B cell (primary cell): ENCODE data around the gene PSME3. TPM values are rescaled to one million over a fixed set of nuclear protein-coding genes. Genes with fewer than 3 reads are reported as not detected.

Source experiments
- ATAC-seq: fragments of 200-7000 bp; cut with Tn5 transposase; one replicate; pipeline ENCODE4 v1.10.0; 2021; ENCODE audit warnings: low read depth, mild to moderate bottlenecking, moderate number of reproducible peaks, moderate library complexity
- CTCF ChIA-PET: fragments of 350-600 bp; sonication (Branson Sonifier 250); formaldehyde crosslinking; loops from one replicate; lab custom pipeline; 2021; ENCODE audit warnings: antibody characterized with exemption, inconsistent platforms; lab: Charles Lee
- POLR2A ChIA-PET: fragments of 350-600 bp; sonication (Branson Sonifier 250); formaldehyde crosslinking; loops from one replicate; lab custom pipeline; 2021; ENCODE audit warnings: antibody characterized with exemption; lab: Charles Lee
- DNase-seq: peaks from one replicate; pipeline ENCODE4 v3.0.0; 2013
- H2AFZ ChIP-seq: 2 replicates; pipeline ENCODE4 v1.6.1; 2012; ENCODE audit warnings: mild to moderate bottlenecking, low read depth, low read length; ENCODE audit not compliant: insufficient read depth, poor library complexity, severe bottlenecking
- H3K27ac ChIP-seq, 2 donors: 1 replicate in 1 of 2; 2 replicates in 1 of 2; pipeline ENCODE4 v1.5.1; 2012 to 2013; ENCODE audit warnings: low read length in 2 of 2, mild to moderate bottlenecking in 2 of 2, moderate library complexity in 1 of 2
- H3K27me3 ChIP-seq, 4 experiments: fragments of 200-600 bp in 1 of 4; sonication (generic) in 1 of 4; replicated peaks in 1 of 4; 1 replicate in 2 of 4; 2 replicates in 2 of 4; pipeline versions ENCODE4 v1.6.1 to v1.7.0; 2013 to 2016; ENCODE audit warnings: low read length in 3 of 4, mild to moderate bottlenecking in 2 of 4, mixed read lengths in 1 of 4, moderate library complexity in 1 of 4; ENCODE audit not compliant: insufficient read depth in 4 of 4, control insufficient read depth in 3 of 4; ENCODE audit errors: control extremely low read depth in 1 of 4
- H3K36me3 ChIP-seq, 2 experiments: replicated peaks in 1 of 2; 1 replicate in 1 of 2; 2 replicates in 1 of 2; pipeline versions ENCODE4 v1.6.1 to v1.7.1; 2013; ENCODE audit warnings: low read length in 1 of 2; ENCODE audit not compliant: insufficient read depth in 2 of 2, control insufficient read depth in 1 of 2; ENCODE audit errors: control extremely low read depth in 1 of 2, extremely low read depth in 1 of 2
- H3K4me1 ChIP-seq, 2 donors: fragments of 200-600 bp in 1 of 2; sonication (generic) in 1 of 2; 1 replicate in 1 of 2; 2 replicates in 1 of 2; pipeline versions ENCODE4 v1.5.1 to v1.6.1; 2013 to 2017; ENCODE audit warnings: low read length in 2 of 2; ENCODE audit not compliant: control insufficient read depth in 2 of 2, insufficient read depth in 2 of 2
- H3K4me2 ChIP-seq: replicated peaks from 2 replicates; pipeline ENCODE3; 2012; ENCODE audit warnings: mild to moderate bottlenecking, low read depth, low read length; ENCODE audit not compliant: poor library complexity, severe bottlenecking
- H3K4me3 ChIP-seq, 5 experiments: fragments of 200-600 bp in 1 of 5; sonication (generic) in 1 of 5; 1 replicate in 3 of 5; 2 replicates in 2 of 5; pipeline versions ENCODE4 v1.5.1 to v1.7.0; 2011 to 2016; ENCODE audit warnings: low read length in 4 of 5, mild to moderate bottlenecking in 4 of 5, low read depth in 2 of 5, control low read depth in 1 of 5, moderate library complexity in 1 of 5; ENCODE audit not compliant: insufficient read depth in 1 of 5; ENCODE audit errors: control extremely low read depth in 1 of 5, extremely low read depth in 1 of 5
- H3K79me2 ChIP-seq: fragments of 200-600 bp; sonication (generic); one replicate; pipeline ENCODE4 v1.6.0; 2016; ENCODE audit warnings: low read length; ENCODE audit not compliant: control insufficient read depth, insufficient read depth
- H3K9ac ChIP-seq: fragments of 200-600 bp; sonication (generic); 2 replicates; pipeline ENCODE4 v1.6.1; 2017; ENCODE audit warnings: mild to moderate bottlenecking, low read length, moderate library complexity
- H3K9me3 ChIP-seq, 3 donors: one replicate each; pipeline versions ENCODE4 v1.6.1 to v1.7.1; 2013; ENCODE audit warnings: low read length in 2 of 3; ENCODE audit not compliant: control insufficient read depth in 2 of 3, insufficient read depth in 1 of 3; ENCODE audit errors: control extremely low read depth in 1 of 3
- H4K20me1 ChIP-seq: 2 replicates; pipeline ENCODE4 v1.6.0; 2012; ENCODE audit warnings: mild to moderate bottlenecking, low read length; ENCODE audit not compliant: insufficient read depth, control insufficient read depth, poor library complexity, severe bottlenecking
- H3K27ac Mint-ChIP-seq: one replicate; pipeline ENCODE4 v1.8.0; 2021; ENCODE audit warnings: mixed read lengths
- H3K27me3 Mint-ChIP-seq: one replicate; pipeline ENCODE4 v1.8.0; 2021; ENCODE audit warnings: mixed read lengths
- H3K4me1 Mint-ChIP-seq: one replicate; pipeline ENCODE4 v1.8.0; 2021; ENCODE audit warnings: mixed read lengths
- H3K4me3 Mint-ChIP-seq: one replicate; pipeline ENCODE4 v1.8.0; 2021; ENCODE audit warnings: mixed read lengths
- H3K9me3 Mint-ChIP-seq: one replicate; pipeline ENCODE4 v1.8.0; 2022; ENCODE audit warnings: mixed read lengths; ENCODE audit not compliant: insufficient read depth
- CTCF ChIP-seq: fragments of 200-600 bp; IDR thresholded peaks from one replicate; pipeline ENCODE4 v1.8.0; 2022; ENCODE audit warnings: antibody characterized with exemption, mild to moderate bottlenecking
- EZH2 ChIP-seq: IDR thresholded peaks from 2 replicates; pipeline ENCODE4 v1.6.1; 2012; ENCODE audit warnings: borderline replicate concordance, low read depth, mild to moderate bottlenecking, moderate library complexity, low read length; ENCODE audit not compliant: insufficient read depth, poor library complexity, severe bottlenecking
- WGBS: methylation state at CpG from one replicate; pipeline ENCODE4 v1.1.5; 2013; ENCODE audit warnings: missing lambda C conversion rate; ENCODE audit not compliant: insufficient coverage; 5-methylcytosine and 5-hydroxymethylcytosine counted together
- intact Hi-C: fragments of 100-400 bp; cut with micrococcal nuclease; formaldehyde crosslinking; loops from one replicate; pipeline ENCODE4 v1.10.0; 2022
- polyA plus RNA-seq: library from polyadenylated mRNA; depleted of rRNA; stranded (reverse); fragments of >200 nt; gene quantifications from 2 replicates; pipeline ENCODE4 v1.2.3, GENCODE V29; 2012
- total RNA-seq, 2 donors: library from RNA; stranded (reverse); fragments of 120-200 nt in 1 of 2; gene quantifications; 1 replicate in 1 of 2; 2 replicates in 1 of 2; pipeline versions ENCODE4 v1.2.3 to v1.2.4, GENCODE V29; 2013 to 2022

The PSME3 gene
- total and polyA plus RNA-seq, 2 donors (not counting 1 experiment from before 2014, with no cell fraction given), result 43.4 to 76.2 TPM

GRCh38 chr17:42803074-42803883, 29.9 kb upstream of the PSME3 start:
- no peaks in the 10 kb centered on the region for H3K36me3 ChIP-seq
- peaks cover 7% of the 10 kb centered on the region for H3K4me1 Mint-ChIP-seq
- CTCF ChIA-PET, result interaction anchor here (1.0 to 1.2 kb wide), 3 partner anchors 16 to 225 kb away, joined by 3 to 10 read pairs (median 3); no protein-coding TSS in a partner anchor
- intact Hi-C loops, result no loop called here
- peaks cover 2% of the 10 kb centered on the region for H3K79me2 ChIP-seq
- H3K27ac Mint-ChIP-seq, result no peak overlapping the region
- no peak overlapping the region for H3K27ac ChIP-seq
- H2AFZ ChIP-seq, result no peak overlapping the region
- H3K27me3 ChIP-seq, result no peaks in the 10 kb centered on the region
- H3K9me3 ChIP-seq, result peaks cover 0 to 3% (median 0%) of the 10 kb centered on the region in 3 donors
- no peak overlapping the region for H3K9ac ChIP-seq
- no peaks in the 10 kb centered on the region for H4K20me1 ChIP-seq
- no peak for DNase-seq
- H3K9me3 Mint-ChIP-seq, result no peaks in the 10 kb centered on the region
- peaks cover 5% of the 10 kb centered on the region for H3K27me3 Mint-ChIP-seq
- POLR2A ChIA-PET, result no interaction called here
- TF ChIP-seq EZH2 (no peak), CTCF (no peak)
- H3K4me1 ChIP-seq, result peaks cover 4 to 7% of the 10 kb centered on the region in 2 donors
- H3K4me3 ChIP-seq, result no peak overlapping the region
- no peak overlapping the region for H3K4me3 Mint-ChIP-seq
- no CpG with 5 or more reads among the region's 2 CpGs for WGBS
- no peak for ATAC-seq
- no peak overlapping the region for H3K4me2 ChIP-seq

DNA sequence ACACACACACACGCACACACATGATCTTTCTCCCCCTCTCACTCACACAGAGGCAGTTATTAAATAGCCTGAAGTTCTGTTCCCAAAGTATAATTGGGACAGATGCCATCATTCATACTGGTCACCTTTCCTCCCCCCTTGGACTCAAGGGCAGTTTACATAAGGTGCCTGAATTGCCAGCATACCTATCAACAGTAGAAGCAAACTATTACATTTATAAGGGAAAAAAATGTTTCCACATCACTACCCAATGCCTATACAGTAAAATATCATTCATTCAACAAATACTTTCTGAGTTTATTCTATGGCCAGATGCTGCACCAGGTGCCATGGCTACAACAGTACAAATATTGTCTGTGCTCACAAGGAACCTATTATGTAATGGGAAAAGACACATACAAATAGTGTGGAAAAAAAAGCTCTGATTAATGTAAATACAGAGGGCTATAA, 28.3 kb upstream of the PSME3 start:
- ATAC-seq (no peak), DNase-seq (no peak)
- H3K27me3 ChIP-seq, result no peaks in the 10 kb centered on the region
- no peaks in the 10 kb centered on the region for H3K4me1 Mint-ChIP-seq
- intact Hi-C loops, result no loop called here
- no peak overlapping the region for H3K27ac Mint-ChIP-seq
- no peak overlapping the region for H3K4me3 Mint-ChIP-seq
- H3K79me2 ChIP-seq, result no peaks in the 10 kb centered on the region
- H3K4me1 ChIP-seq, result no peaks in the 10 kb centered on the region
- WGBS, result 100% methylated on average over 1 of the region's 1 CpG
- H3K9ac ChIP-seq, result no peak overlapping the region
- no peaks in the 10 kb centered on the region for H3K9me3 Mint-ChIP-seq
- ChIA-PET POLR2A (interaction anchor here (0.7 kb wide), 1 partner anchor 192 kb away, joined by 12 read pairs; no protein-coding TSS in a partner anchor), CTCF (no interaction called here)
- TF ChIP-seq EZH2 (no peak), CTCF (no peak)
- H3K27me3 Mint-ChIP-seq, result peaks cover 5% of the 10 kb centered on the region
- H3K4me3 ChIP-seq, result no peak overlapping the region
- H3K27ac ChIP-seq, result no peak overlapping the region
- no peaks in the 10 kb centered on the region for H4K20me1 ChIP-seq
- no peaks in the 10 kb centered on the region for H3K9me3 ChIP-seq
- no peak overlapping the region for H2AFZ ChIP-seq
- H3K36me3 ChIP-seq, result peaks cover 0 to 8% of the 10 kb centered on the region in 2 experiments
- no peak overlapping the region for H3K4me2 ChIP-seq
